Neutrophil (primary cell): ENCODE results near the gene PPY.

ENCODE experiments used
- H3K27ac ChIP-seq: fragments of 200-600 bp; sonication (generic); 2 replicates; pipeline ENCODE4 v1.5.1; 2016; ENCODE audit warnings: mild to moderate bottlenecking, moderate library complexity
- H3K27me3 ChIP-seq: fragments of 200-600 bp; sonication (generic); 2 replicates; pipeline ENCODE4 v1.6.0; 2016; ENCODE audit warnings: mild to moderate bottlenecking
- H3K36me3 ChIP-seq: fragments of 200-600 bp; sonication (generic); 2 replicates; pipeline ENCODE4 v1.5.1; 2017
- H3K4me1 ChIP-seq, 2 experiments: fragments of 200-600 bp in 1 of 2; sonication (generic) in 1 of 2; 1 replicate in 1 of 2; 2 replicates in 1 of 2; pipeline versions ENCODE4 v1.5.1 to v1.6.1; 2013 to 2016; ENCODE audit warnings: low read depth in 1 of 2, low read length in 1 of 2, mild to moderate bottlenecking in 1 of 2, moderate library complexity in 1 of 2; ENCODE audit not compliant: control insufficient read depth in 1 of 2, insufficient read depth in 1 of 2
- H3K4me3 ChIP-seq, 2 experiments: fragments of 200-600 bp in 1 of 2; sonication (generic) in 1 of 2; 1 replicate in 1 of 2; 2 replicates in 1 of 2; pipeline ENCODE4 v1.5.1; 2013 to 2016; ENCODE audit warnings: low read depth in 1 of 2, low read length in 1 of 2, mild to moderate bottlenecking in 1 of 2, moderate library complexity in 1 of 2
- H3K9me3 ChIP-seq: fragments of 200-600 bp; sonication (generic); 2 replicates; pipeline ENCODE4 v1.5.1; 2016
- TF ChIP-seq, protein P1 (sequence below): fragments of 200-600 bp; sonication (generic); IDR thresholded peaks from 2 replicates; pipeline ENCODE4 v1.5.1; 2016; ENCODE audit warnings: antibody characterized with exemption

The PPY gene

DNA sequence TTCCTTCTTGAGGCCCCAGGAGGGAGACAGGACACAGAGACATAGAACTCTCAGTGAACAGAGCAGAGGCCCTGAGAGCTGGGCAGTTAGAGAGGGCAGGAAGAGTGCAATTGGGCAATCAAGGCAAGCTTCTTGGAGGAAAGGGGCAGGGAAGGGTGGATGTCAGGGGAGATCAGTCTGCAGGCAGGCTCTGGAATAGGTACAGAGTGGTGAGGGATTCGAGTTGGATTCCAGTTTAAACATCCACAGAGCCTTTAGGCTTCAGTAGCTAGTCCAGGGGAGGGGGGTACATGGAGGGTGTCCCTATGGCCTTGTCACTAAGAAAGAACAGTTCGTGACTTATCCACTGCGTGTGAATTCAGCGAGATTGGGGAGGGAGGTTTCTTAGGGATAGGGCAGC lies 9.5 kb upstream of the PPY start:
- H3K27me3 ChIP-seq, result peaks cover 44% of the 10 kb centered on the region

DNA sequence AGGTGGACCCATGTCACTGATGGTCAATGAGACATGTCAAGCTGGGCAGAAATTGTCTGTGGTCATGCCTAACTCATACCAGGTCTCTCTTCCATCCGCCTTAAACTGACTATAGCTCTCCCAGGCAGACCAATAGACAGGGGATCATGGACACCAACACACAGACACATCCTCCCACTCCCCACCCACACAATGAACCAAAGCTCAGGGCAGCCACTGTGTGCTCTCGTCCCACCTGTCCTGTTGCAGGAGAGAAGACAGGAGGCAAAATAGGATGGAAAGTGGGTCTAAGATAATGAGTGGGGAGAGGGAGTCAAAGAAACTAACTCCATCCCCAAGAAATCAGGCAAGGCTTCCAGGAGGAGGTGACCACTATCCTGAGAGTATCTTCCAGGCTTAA lies 8.3 kb upstream of the PPY start:
- peaks cover 44% of the 10 kb centered on the region for H3K27me3 ChIP-seq
- TF ChIP-seq, protein P1, sequence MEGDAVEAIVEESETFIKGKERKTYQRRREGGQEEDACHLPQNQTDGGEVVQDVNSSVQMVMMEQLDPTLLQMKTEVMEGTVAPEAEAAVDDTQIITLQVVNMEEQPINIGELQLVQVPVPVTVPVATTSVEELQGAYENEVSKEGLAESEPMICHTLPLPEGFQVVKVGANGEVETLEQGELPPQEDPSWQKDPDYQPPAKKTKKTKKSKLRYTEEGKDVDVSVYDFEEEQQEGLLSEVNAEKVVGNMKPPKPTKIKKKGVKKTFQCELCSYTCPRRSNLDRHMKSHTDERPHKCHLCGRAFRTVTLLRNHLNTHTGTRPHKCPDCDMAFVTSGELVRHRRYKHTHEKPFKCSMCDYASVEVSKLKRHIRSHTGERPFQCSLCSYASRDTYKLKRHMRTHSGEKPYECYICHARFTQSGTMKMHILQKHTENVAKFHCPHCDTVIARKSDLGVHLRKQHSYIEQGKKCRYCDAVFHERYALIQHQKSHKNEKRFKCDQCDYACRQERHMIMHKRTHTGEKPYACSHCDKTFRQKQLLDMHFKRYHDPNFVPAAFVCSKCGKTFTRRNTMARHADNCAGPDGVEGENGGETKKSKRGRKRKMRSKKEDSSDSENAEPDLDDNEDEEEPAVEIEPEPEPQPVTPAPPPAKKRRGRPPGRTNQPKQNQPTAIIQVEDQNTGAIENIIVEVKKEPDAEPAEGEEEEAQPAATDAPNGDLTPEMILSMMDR, result no peak
- H3K36me3 ChIP-seq, result no peaks in the 10 kb centered on the region
- H3K27ac ChIP-seq, result no peak overlapping the region
- H3K4me3 ChIP-seq, result no peak overlapping the region
- no peaks in the 10 kb centered on the region for H3K9me3 ChIP-seq
- H3K4me1 ChIP-seq, result peaks cover 10 to 12% of the 10 kb centered on the region in 2 experiments

More for the DNA sequence above, 9.5 kb upstream of the PPY start:
- TF ChIP-seq, protein P1, result no peak
- no peak overlapping the region for H3K4me3 ChIP-seq
- H3K9me3 ChIP-seq, result no peaks in the 10 kb centered on the region
- H3K4me1 ChIP-seq, result peaks cover 10 to 12% of the 10 kb centered on the region in 2 experiments
- no peaks in the 10 kb centered on the region for H3K36me3 ChIP-seq
- no peak overlapping the region for H3K27ac ChIP-seq

DNA sequence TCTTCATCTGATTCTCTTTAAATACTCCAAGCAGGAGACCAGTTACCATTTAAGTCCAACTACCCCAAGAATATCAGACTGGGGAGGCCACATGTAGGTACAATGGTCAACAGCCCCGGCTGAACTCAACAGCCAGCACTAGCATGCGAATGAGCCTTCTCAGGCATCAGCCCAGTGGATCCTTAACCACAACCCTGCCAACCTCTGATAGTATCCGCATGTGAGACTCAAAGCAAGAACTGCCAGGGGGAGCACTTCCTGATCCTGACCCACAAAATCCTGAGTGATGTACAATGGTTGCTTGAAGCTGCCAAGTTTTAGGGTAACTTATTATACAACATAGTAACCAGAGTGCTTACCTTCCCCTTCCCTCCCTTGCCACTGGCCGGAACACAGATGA lies 7.5 kb upstream of the PPY start:
- H3K4me1 ChIP-seq, result peaks cover 10 to 12% of the 10 kb centered on the region in 2 experiments
- no peak overlapping the region for H3K27ac ChIP-seq
- H3K27me3 ChIP-seq, result peaks cover 39% of the 10 kb centered on the region
- no peaks in the 10 kb centered on the region for H3K36me3 ChIP-seq
- TF ChIP-seq, protein P1, result no peak
- H3K9me3 ChIP-seq, result no peaks in the 10 kb centered on the region
- no peak overlapping the region for H3K4me3 ChIP-seq

DNA sequence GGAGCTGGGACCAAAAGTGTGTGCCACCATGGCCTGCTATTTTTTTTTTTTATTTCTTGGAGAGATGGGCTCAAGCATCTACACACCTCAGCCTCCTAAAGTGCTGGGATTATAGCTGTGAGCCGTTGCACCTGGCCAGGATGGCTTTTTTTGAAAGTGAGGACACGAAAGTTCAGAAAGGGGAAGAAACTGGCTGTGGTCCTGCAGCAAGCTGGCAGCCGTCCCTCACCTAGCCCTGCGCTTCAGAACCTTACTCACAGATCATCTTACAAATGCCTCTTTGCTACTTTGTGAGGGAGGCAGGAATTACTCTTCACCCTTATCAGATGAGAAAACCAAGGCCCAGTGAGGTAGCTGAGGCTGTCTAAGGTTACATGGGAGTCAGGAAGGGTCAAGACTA lies 4.5 kb upstream of the PPY start:
- H3K27me3 ChIP-seq, result peaks cover 9% of the 10 kb centered on the region
- H3K36me3 ChIP-seq, result no peaks in the 10 kb centered on the region
- TF ChIP-seq, protein P1, result no peak
- no peak overlapping the region for H3K27ac ChIP-seq
- H3K4me1 ChIP-seq, result peaks cover 0 to under 1% of the 10 kb centered on the region in 2 experiments
- H3K4me3 ChIP-seq, result no peak overlapping the region
- H3K9me3 ChIP-seq, result no peaks in the 10 kb centered on the region

DNA sequence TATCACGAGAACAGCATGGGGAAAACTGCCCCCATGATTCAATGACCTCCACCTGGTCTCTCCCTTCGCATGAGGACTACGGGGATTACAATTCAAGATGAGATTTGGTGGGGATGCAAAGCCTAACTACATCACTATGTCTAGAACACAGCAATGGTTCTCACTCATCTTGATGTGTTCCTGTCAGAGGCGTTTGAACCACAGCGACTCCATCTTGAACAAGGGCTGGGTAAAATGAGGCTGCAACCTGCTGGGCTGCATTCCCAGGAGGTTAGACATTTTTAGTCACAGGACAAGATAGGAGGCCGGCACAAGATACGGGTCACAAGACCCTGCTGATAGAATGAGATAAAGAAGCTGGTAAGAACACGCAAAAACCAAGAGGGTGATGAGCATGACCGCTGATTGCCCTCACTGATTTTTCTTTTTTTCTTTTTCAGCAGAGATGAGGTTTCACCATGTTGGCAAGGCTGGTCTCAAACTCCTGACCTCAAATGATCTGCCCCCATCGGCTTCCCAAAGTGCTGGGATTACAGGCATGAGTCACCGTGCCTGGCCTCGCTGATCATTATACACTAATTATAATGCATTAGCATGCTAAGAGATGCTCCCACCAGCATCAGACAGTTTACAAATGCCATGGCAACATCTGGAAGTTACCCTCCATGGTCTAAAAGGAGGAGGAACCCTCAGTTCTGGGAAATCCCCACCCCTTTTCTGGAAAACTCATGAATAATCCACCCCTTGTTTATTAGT lies 3.0 kb upstream of the PPY start:
- no peak overlapping the region for H3K27ac ChIP-seq
- H3K36me3 ChIP-seq, result no peaks in the 10 kb centered on the region
- H3K4me3 ChIP-seq, result no peak overlapping the region
- H3K4me1 ChIP-seq, result no peaks in the 10 kb centered on the region
- no peaks in the 10 kb centered on the region for H3K9me3 ChIP-seq
- TF ChIP-seq, protein P1, result no peak
- H3K27me3 ChIP-seq, result peaks cover 12% of the 10 kb centered on the region
